Measurements from ENCODE around the gene PAIP1.
"Not testable (repeated sequence)": the region's sequence is repeated elsewhere in the genome, so short reads cannot be mapped to it uniquely, and the experiment has no call there.

Gene PAIP1

DNA sequence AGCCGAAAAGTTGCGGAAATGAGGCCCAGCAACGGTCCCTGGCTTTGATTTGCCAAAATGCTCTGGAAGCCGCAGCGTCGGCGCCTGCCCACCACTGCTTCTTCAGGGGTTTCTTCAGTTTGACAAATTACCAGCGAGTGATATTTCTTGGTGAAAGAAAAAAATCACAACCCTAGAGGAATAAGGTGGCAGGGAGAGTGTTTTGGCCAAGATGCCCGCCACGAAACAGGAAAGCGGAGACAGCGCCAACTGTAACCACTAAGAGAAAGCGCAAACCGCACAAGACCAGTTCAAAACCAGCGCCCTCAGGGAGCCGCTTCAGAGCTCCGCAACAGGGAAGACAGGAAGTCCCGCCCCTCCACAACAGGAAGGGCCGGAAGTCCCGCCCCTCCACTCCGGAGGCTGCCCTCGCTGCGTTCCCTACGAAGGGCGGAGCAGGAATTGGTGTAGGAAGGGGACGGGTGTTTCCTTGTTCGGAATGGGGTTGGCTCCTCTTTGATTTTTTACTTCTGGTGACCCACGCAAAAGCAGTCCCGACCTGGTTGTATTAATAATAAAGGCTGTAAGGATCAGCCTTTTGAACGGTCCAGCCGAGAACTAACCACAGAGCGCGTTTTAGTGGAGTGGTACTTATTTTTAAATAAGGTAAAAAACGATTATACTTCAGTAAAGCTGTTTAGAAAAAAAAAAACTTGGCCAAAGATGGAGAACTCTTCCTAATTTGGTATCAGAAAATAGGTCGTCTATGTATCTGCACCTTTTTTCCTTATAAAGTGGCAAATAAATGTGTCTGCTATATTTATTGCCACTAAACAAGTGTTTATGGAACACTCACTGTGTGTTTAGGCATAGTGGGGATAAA, 41.8 kb downstream of the PAIP1 start, which contains the start of gene C5orf34:
C5orf34 (minus strand) TSS at position 333 of the 862 bp plus-strand sequence. CDS start 5,809 bp downstream, outside the sequence.
- DNase-seq = peak; percentile 94

- DNase-seq = no peak
Observed at GRCh38 chr5:43514471-43514815, 42.4 kb downstream of the PAIP1 start.

DNA sequence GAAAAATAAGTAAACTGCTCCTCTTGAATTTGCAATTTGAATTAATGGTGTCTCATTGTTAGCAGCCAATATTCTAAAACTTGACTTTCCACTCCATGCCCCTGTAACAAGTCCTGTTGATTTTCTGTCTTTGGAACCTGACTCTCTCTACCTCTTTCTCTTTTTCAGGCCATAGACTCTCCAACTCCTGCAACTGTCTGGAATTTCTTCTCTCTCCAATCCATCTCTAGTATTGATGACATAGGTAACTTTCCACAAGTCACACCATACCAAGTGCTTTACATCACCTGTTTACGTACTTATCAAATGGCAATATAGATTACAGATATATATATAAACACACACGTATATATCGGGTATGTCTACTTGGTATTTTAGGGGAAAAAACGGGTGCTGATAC, 42.9 kb downstream of the PAIP1 start:
- DNase-seq = no peak

DNA sequence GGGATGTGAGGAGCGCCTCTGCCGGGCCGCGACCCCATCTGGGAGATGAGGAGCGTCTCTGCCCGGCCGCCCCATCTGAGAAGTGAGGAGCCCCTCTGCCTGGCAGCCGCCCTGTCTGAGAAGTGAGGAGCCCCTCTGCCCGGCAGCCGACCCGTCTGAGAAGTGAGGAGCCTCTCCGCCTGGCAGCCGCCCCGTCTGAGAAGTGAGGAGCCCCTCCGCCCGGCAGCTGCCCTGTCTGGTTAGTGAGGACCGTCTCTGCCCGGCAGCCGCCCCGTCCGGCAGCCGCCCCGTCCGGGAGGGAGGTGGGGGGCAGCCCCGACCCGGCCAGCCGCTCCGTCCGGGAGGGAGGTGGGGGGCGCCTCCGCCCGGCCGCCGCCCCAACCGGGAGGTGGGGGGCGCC, 45.8 kb downstream of the PAIP1 start:
- not testable (repeated sequence) for DNase-seq

GRCh38 chr5:43498581-43498980, 58.3 kb downstream of the PAIP1 start:
- no peak for DNase-seq

GRCh38 chr5:43497311-43498104, 59.4 kb downstream of the PAIP1 start:
- no peak for DNase-seq

GRCh38 chr5:43491326-43491725, 65.6 kb downstream of the PAIP1 start:
- no peak for DNase-seq

GRCh38 chr5:43486353-43486752, 70.5 kb downstream of the PAIP1 start:
- DNase-seq = no peak

DNA sequence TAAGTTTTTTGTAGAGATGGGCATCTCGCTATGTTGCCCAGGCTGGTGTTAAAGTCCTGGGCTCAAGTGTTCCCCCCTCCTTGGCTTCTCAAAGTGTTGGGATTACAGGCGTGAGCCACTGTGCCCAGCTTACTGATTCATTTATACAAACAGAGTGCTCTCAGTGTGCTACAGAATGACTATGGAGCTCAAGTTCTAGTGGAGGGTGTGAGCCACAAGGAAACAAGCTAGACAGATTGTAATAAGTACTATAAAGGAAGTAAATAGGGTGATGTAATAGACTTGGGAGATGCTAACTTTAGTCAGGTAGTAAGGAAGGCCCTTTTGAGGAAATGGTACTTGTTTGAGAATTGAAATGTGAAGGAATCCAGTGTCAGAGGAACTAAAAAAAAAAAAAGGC, 71.5 kb downstream of the PAIP1 start:
- no peak for DNase-seq

DNA sequence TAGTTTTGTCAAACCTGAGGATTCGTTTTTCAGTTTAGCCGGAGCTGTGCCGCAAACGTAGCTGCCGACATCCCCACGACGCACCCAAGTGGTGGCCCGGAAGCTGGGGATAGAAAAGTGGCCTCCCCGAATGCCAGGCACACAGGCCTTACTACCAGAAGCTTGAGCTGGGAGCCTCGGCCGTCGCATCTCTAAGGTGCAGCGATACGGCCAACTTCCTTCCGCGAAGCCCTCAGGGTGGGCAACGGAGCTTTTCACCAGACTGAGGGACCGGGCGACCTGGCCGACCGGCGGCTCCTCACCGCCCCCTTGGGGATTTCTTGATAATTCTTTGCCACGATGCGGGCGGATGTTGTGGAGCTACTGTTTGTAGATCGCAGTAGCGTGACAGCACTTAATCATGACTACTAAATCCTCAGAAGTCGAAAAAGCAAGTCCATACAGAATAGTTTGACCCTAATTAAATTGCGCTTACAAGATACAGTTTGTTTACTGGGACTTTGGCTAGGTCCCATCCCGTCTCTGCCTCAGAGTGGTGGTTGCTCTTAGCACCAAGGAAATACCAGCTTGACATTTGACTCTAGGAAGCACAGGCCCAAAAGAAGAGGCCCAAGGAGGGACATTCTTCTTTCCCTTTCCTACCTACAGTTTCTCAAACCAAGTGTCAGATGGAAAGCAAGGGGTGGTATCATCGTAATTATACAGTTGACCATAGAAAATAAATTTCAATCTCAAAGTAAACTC, 72.6 kb downstream of the PAIP1 start:
- DNase-seq = peak; percentile 82

DNA sequence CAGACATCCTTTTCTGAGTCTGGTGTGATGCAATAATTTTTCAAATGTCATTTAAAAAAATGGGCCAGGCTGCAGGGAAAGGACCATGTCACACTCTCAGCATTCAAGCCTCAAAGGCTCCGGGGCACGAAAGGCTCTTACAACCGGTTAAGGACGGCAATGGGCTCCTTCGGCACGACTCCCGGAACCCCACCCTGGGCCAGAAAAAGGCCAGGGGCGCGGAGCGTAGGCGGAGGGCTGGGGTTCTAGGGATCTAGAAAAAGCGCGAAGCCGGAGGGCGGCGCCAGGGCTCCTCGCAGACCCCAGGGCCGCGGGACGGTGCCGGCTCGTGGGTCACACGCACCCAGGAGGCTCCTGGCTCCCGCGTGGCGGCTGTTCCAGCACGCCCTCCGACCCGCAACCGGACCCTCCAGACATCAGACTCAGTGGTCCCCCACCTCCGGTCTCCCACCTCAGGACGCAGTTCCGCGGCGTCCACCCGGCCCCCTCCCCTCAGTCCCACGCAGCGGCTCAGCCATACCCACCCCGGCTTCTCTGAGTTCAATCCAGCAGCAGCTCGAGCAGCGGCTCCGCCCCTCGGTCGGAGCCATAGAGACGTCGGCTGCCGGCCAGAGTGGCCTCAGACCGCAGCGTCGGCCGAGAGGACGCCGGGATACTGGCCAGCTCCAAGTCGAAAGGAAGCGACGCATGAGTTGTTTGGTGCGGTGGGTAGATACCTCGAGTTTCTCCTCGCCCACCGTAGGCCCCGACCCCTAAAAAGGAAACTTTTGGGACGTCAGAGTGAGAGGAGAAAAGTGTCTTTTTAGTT, 73.4 kb downstream of the PAIP1 start, which contains the start of gene TMEM267:
TMEM267 (minus strand) TSS at position 568 of the 808 bp plus-strand sequence. CDS start 29,896 bp downstream, outside the sequence.
- peak; percentile 93 for DNase-seq

DNA sequence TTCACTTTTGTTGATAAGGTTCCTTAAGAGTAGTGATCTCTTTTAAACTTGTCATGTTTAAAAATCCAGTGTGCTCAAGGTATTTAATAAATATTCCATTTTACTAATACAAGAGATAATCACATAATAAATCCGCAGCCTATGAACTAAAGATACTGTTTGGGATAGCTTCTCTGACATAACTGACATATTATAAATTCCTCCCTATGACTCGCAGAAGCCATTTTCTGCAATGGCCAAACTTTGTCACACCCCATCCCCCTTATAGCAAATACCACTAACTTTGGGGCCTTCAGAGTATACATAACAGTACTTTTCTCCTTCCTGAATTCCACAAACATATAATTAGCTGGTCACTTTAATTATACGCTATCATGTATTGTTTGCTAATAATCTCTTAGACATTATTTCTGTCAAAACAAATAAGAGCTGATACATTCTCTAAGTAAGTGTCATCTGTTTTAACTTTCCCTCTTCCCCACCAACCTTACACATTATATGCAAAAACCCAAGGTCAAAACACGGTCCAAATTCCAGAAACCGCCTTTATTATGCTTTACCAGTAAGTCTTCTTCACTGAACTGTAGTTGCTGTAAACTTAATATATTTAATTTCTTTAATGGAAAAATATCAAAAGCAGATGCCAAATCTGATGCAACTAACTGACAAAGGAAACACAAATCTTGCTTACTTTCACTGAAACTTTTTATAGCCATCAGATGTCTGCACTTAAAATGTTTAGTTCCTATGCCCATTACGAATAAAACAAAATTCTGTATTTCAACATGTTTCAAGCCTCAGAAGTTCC, 74.2 kb downstream of the PAIP1 start:
- no peak for DNase-seq

Data from NCI-H446 treated with DMSO at 0.1 percent for 48 hours (cell line).